NCI-H1048 (cell line): ENCODE results near the gene ARRB1.
"Not testable (repeated sequence)": the region's sequence is repeated elsewhere in the genome, so short reads cannot be mapped to it uniquely, and the experiment has no call there.

ENCODE experiments used
- DNase-seq: peaks from one replicate; lab custom pipeline; 2025; lab: John Stamatoyannopoulos, UW

Gene ARRB1

DNA sequence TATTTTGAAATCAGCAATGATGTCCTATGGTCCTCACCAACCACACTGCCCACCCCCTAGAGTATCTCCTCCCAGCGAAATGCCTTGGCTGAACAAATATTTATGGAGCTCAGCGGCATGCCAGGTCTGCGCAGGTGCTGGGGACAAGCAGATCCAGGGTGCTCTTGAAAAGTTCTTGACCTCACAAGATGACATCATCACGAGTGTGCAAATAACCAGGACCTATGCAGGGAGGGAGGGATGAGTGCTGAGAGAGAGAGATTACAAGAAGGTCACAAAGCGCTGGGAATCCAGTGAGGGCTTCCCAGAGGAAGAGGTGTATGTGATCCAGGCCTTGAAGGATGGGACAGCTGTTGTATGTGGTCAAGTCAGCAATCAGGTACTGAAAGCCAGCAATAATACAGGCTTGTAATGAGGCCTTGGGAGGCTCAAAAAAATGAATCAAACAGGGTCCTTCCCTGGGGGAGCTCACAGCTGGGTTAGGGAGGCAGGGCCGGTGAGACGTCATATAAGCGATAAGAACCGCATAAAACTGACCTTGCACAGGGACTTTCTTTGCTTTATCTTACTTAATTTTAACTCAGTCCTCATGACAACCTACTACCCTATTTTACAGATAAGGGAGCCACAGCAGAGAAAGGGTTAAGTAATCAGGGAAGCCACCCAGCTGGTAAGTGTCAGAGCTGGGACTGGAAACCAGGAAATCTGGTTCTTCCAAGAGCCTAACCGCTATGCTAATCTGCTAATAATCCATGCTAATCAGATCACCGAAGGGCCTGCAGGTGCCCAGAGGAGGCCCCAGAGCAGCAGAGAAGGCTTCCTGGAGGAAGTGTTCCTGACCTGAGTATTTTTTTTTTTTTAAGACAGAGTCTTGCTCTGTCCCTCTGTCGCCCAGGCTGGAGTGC is 8.2 kb downstream of the ARRB1 start:
- DNase-seq: no peak

DNA sequence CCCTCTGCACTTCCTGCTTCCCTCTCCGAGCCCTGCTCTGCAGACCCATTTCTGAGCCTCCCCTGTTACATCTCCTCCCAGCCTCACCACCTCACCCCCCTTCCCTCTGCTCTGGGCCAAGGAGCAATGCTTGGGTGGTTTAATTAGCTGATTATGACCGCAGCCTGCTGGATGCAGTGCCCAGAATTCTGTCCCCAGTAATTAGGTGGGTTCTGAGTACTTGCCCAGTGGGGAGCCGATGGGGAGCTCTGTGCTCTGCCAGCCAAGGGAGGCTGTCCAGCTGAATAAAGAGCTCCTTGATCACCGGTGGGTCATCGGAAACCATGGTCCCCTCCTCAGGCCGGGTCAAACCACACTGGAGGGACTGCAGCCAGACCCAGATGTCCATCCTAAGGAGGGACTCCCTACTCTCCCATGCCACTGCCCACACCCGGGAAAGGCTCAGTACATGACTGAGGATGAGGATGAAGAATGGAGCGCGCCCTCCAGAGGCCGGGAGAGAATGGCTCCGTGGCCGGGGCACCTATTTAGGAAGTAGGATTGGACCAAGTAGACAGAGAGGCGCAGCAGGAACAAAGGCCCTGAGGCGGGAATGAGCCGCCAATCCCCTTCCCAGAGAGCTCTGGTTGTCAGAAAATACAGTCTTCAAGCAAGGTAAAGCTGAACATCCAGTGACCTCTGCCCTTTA is 9.1 kb downstream of the ARRB1 start:
- DNase-seq: no peak

DNA sequence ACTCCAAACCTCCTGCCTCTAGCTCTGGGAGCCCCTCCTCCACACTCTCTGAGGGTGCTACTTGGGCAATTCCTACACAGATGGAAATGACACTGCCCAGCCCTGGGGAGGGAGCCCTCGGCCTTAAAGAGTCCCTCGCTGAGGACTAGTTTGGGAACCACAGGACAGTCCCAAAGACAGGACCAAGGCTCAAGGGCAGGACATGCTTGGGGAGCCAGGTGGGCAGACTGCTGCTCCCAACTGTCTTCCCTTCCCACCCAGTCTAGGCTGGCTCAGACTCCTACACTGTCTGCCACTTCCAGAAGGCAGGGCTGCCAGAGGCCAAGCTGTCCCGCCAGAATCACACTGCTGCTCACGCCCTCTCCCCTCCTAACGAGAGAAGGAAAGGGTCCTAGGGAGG is 9.8 kb downstream of the ARRB1 start:
- DNase-seq: no peak

DNA sequence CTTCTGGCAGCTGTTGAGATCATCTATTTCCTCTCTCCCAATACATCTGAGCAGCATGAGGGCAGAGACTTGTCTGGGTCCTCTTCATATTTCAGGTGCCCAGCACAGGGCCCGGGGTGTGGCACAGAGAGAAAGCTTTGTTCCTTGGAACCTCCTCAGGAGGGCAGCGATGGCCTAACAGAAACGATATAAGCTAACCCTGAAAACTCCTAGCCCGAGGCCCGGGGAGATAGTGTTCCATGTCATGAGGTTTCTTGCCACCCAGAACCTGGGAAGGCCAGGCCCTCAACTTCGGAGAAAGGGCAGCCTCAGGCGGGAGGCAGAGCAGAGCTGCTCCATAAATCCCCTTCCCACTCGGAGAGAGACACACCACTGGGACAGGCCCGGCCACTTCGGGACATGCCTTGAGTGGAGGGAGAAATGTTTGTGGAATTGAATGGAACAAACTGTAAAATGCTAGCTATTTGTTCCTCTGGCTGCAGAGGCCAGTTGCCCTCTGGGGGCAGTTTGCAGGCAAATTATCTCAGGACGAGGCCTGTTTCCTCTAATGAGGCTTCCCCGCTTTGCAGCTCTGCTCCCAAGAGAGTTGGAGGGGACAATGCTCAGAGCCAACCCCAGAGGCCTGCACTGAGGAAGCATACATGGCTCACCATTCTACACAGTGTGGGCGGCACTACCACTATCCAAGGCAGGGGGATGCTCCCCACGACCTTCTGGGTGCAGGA is 11.6 kb downstream of the ARRB1 start:
- no peak for DNase-seq

DNA sequence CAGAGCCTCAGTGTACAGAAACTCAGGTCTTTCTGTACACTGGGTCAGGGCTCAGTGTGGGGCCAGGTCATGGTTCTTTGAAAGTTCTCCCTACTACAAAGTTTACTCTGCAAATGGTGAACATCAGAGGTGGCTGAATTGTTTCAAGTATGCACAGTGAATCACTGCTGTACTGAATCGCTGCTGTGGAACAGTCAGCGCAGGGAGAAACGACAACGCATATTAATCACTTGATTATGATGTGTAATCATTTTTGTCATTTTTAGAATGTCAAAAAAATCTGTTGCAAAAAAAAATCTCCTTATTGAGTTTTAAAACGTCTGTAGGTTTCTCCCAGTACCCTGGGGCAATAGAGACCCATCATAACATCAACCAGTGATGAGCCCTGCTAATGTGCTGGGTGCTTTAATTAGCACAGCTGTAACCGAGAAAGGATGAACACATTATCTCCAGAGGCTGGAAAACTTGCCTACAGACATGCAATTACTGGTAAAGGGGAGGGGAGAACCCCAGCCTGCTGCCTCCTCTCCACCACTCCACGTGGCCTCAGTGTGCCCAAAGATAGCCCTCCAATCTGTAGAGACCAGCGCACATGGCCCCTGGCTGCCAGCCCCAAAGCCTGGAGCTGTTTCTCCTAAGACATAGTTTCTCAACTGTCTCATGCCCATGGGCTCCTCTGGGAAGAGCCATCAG is 12.8 kb downstream of the ARRB1 start:
- DNase-seq: no peak

DNA sequence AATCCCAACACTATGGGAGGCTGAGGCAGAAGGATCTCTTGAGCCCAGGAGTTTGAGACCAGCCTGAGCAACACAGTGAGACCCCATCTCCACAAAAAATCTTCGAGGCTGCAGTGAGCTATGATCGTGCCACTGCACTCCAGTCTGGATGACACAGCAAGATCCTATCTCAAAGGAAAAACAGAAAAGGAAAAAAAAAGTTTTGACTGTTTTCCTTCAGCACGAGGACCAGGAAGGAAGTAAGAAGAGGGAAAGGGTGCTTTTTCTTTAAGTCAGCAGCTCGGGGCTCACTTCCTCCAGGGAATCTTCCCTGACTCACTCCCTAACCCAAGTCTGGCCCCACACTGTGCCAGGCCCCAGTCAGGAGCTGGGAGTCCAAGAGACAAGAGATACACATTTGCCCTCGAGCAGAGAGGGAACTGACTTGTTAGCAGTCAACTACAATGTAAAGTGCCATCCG is 14.2 kb downstream of the ARRB1 start:
- DNase-seq: no peak

DNA sequence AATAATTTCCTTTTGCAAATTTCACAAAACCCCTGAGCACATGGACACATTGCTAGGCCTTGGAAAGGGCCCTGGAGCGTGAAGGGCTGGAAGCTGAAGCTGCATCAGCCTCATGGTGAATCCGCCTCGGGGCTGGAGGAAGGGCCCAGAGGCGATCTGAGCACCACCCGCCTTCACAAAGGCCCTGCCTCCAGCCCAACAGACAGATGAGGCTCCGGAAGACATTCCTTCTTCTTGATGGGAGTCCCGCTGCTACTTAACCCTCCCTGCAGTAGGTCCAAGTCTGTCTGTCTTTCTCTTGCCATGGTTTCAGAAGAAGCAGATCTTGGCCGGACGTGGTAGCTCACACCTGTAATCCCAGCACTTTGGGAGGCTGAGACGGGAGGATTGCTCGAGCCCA is 16.5 kb downstream of the ARRB1 start:
- DNase-seq: no peak

DNA sequence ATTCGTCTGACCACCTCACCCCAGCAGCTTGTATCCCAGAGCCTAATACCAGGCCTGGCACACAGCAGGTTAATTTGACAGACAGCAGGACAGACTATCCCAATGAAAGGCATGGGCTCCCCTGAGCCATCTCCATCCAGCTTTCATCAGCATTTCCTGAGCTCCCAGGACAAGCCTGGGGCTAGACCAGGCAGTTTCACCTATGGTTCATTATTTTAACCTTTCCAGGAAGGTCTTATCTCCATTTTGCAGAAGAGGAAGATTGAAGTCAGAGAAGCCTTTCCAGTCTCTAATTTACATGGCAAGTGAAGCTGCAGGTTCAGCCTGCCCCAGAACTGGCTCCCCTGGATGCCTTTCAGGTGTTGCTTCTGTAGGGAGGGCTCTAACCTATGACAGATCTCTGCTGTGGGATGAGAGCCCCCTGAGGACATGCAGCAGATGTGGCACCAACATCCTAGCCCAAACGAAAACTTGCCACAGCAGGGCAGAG is 17.0 kb downstream of the ARRB1 start:
- DNase-seq: no peak

DNA sequence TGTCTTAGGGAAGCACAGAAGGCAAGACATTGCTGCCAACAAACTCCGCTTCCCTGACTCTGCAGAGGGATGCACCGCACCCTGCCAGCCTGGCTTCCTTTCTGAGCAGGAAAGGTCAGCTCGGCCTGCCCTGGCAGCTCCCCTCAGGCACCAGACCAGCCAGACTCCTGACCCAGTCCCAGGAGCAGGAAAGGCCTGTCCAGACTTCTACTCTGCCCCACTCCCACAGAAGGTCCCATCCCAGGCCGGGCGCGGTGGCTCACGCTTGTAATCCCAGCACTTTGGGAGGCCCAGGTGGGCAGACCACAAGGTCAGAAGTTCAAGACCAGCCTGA is 17.7 kb downstream of the ARRB1 start:
- no peak for DNase-seq

DNA sequence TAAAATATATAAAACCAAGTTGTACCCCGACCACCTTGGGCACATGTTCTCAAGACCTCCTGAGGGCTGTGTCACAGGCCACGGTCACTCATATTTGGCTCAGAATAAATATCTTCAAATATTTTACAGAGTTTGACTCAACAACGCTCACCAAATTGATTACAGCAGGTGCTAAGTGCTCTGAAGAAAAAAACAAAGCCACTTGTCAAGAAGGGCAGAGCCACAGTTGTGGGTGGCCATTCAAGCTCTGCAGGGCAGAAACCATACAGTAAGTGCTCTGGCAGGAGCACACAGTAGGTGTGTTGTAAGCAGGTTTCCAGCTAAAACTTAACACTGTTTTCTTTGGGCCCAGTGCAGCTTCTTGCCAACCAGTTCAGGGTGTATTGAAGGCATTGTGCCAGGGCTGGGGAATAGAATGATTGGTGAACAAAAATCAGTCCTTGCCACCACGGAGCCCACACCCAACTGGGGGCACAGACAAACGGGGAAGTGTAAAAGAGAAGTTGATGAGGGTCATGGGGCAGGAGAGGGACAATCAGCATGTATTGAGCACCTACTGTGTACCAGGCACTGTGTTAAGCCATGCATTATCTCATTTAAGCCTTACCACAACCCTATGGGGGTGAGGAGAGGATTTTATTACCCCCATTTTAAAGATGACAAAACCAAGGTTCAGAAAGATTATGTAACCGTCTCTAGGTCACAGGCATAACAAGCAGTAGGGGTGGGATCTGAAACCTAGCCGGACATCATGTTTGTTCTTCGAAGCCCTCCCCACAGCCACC is 18.2 kb downstream of the ARRB1 start:
- DNase-seq: no peak

DNA sequence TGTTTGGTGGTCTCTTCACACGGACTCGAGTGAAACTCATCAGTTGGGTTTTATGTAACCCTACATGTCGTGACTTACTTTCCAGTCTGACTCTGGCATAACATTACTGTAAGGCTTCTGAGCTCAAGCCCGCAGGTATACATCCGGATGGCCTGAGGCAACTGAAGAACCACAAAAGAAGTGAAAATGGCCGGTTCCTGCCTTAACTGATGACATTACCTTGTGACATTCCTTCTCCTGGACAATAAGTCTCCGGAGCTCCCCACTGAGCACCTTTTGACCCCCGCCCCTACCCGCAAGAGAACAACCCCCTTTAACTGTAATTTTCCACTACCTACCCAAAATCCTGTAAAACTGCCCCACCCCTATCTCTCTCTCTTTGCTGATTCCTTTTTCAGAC is 19.7 kb downstream of the ARRB1 start:
- not testable (repeated sequence) for DNase-seq

DNA sequence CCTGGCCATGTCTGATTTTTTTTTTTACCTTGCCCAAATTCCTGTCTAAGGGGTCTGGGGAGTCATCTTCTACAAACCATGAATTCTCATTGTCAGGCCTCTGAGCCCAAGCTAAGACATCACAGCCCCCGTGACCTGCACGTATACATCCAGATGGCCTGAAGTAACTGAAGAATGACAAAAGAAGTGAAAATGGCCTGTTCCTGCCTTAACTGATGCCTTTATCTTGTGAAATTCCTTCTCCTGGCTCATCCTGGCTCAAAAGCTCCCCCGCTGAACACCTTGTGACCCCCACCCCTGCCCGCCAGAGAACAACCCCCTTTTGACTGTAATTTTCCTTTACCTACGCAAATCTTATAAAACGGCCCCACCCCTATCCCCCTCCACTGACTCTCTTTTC is 20.2 kb downstream of the ARRB1 start:
- DNase-seq: not testable (repeated sequence)

DNA sequence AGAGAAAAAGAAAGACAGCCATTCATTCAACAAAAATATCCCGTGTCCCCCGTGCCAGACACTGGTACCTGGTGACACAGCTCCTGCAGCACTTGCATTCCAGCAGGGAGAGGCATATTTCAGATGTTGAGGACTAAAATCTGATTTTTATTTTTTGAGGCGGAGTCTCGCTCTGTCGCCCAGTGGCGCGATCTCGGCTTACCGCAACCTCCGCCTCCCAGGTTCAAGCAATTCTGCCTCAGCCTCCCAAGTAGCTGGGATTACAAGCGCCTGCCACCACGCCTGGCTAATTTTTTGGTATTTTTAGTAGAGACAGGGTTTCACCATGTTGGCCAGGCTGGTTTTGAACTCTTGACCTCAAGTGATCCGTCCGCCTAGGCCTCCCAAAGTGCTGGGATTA is 20.6 kb downstream of the ARRB1 start:
- not testable (repeated sequence) for DNase-seq

DNA sequence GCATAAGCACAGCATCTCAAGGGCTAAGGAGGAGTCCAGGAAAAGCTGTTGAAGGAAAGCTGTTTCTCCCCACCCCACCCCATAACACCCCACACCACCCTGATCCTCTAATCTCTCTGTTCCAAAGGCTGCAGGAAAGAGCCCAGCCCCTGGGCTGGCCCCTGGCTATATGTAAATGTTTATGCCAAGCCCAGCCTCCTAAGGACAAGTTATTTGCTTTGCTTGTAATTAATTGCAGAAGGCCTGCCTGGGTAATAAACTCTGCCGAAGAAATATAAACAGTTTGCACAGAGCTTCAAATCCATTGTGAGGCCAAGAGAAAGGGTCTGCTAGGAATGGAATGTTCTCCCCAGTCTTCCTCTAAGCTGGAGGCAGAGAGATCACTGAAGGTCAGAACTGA is 21.2 kb downstream of the ARRB1 start:
- DNase-seq: no peak

DNA sequence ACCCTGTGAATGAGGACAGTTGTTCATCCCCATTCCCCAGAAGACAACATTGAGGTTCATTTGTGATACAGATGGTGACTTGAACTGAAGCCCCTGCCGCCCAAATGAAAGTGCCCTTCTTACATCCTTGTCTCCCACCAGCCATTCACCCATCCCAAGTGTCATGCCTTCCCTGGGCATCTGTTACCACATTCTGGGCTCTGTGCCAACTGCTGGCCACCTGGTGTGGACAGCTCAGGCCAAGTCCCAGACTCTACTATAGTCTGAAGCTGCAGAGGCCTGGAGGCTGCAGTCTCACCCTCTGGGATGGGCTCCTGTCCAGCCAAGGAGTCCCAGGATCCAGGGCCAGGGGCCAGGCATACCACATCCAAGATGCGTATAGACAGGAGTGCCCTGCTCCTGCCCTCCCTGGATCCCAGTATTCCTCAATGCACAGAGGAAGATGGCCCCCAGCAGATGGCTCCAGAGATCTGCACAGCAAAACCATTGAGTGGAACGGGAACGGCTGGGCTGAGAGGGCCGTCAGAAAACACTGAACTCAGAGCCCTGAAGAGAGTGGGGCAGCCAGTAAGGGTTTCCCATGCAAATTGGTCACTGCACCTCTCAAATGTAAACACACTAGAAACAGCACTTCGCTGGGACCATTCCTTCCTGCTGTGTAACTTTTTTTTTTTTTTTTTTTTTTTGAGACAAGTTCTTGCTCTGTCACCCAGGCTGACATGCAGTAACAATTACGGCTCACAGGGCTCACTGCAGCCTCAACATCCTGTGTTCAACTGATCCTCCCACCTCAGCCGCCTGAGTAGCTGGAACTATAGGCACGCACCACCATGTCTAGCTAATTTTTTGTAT is 22.8 kb downstream of the ARRB1 start:
- no peak for DNase-seq

DNA sequence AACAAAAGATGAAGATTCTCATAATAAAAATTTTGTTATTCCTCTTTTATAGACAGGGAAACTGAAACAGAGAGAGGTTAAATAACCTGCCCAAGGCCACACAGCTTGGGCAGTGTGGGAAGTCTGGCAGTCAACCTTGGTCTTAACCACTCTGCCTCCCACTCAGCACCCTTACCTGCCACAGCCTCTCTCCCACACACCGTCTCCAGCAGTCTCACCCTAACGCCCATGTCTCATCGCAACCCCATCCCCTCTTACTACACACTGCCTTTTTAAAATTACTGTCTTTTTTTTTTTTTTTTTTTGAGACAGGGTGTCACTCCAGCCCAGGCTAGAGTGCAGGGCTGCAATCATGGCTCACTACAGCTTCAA is 25.0 kb downstream of the ARRB1 start:
- DNase-seq: no peak

DNA sequence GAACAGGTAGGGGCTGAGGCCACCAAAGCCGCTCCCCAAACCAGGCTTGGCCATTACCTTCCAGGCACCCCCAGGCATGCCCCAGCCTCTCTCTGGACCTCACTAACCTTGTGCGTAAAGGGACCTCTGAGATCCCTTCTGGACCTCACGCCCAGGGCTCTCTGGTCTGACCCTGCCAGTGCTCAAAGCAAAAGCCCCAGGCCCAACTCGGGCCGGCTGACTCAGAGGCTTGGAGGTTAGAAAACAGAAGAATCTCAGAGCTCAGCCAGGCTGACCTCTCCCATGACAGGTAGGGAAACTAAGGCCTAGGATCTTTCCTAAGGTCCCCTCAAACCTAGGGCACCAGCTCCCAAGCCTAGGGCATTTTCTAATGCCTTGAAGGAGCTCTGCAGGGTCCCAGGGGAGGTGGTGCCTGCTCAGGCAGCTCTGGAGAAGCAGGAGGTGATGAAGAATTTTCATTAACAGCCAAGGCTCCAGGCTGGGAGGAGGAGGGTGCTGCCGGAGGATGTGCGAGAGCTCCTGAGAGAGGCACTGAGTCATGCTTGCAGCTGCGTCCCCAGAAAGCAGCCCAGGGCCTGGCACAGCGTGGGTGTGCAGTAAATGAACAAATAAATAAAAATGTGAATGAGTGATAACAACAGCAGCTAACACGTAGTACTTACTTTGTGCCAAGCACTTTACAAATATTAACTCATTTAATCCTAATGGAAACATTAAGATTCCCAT is 25.6 kb downstream of the ARRB1 start:
- DNase-seq: no peak

DNA sequence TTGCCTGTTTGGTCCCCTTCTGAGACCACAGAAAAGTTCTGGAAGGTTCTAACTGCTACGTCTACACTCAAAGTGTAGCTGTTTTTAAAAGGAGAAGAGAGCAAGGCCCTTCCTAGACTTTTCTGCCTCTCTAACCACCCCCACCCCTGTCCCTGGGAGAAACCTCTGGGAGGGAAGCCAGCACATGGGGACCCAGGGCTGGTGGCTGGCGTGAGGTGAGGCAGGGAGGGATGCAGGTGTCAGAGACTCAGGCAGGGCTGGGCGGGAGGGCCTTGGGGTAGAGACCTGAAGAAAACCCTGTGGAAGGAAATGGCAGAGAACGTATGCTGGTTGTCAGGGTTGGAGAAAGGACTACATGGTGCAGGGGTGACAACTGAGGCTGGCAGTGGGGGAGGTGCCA is 26.7 kb downstream of the ARRB1 start:
- no peak for DNase-seq

DNA sequence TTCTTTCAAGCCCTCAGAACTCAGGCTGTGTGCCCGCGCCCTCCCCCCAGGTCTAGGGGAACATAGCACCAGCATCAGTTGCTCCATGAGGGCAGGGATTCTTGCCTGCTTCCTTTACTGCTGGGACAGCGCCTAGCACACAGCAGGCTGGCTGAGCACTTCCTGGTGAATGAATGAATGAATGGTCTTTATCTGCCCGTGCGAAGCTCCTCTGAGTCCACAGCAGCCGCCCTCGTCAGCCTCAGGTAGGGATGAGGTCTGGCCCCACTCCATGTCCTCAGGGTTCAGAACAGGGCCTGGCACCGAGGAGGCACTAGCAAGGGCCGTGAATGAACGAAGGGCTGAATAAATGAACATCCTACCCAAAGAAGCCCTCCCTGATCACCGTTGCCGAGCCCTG is 27.3 kb downstream of the ARRB1 start:
- DNase-seq: no peak

DNA sequence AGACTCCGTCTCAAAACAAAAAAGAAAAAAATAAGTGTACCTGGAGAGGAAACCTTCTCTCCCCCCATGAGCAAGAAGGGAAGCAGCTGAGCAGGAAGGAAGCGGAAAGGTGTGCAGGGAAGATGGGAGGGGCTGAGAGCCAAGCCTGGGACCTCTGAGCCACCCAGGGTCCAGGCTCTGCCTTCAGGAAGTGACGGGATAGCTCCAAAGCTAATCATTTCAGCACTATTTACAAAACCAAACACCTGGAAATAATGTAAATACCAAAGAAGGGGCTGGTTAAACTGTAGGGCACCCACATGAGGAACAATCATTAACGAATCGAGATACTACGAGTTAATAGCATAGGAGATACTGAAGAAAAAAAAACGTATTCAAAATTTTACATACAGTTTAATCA is 27.9 kb downstream of the ARRB1 start:
- no peak for DNase-seq
